ENCODE data around the gene SLC25A48.

- no peak for TF ChIP-seq CTCF (IDR thresholded peaks at IDR 0.05)
- TF ChIP-seq POLR2A (IDR thresholded peaks at IDR 0.05), result no peak
These were observed 30.3 kb downstream of the SLC25A48 start for GRCh38 chr5:135864503-135865435.
